ENCODE data around the gene ENOX1. TPM values are rescaled to one million over a fixed set of nuclear protein-coding genes. Genes with fewer than 3 reads are reported as not detected.

ENOX1 gene
- total RNA-seq, 2 donors from 2014 or later = 0.78 to 4.3 TPM

DNA sequence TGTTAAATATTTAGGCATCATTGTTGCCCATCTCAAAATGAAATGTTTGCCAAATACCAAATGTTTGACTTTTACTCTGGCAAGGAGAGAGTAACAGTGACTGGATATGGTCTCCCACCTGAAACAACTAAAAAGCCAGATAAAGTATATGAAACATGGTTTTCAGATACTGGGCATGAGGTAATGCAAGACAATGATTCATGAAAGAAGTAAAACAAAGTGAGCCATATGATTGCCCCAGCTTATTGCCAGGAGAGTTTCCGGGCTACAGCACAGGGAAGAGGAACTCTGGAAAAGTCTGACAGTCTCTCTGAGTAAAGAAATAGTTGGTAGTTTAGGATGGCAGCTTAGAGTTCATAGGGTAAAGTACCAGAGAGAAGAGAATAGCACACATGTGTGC lies 408.8 kb downstream of the ENOX1 start:
- peak overlapping the region; percentile 28 to 47 (median 39) for H3K27ac ChIP-seq
- WGBS, 2 donors = 14 to 15% methylated on average over 1 of the region's 1 CpG
- H3K36me3 ChIP-seq (replicated peaks in 1 of 2; ENCODE audit: insufficient read depth in 1 of 2, low read depth in 2 of 2) = no peaks in the 10 kb centered on the region
- intact Hi-C loops (cut with DNase I) = no loop called here
- H3K27me3 ChIP-seq = no peaks in the 10 kb centered on the region
- peak; percentile 88 for ATAC-seq
- peak in 3 of 4 donors; percentile 27 to 59 (median 48) for DNase-seq
- TF ChIP-seq, protein P1, sequence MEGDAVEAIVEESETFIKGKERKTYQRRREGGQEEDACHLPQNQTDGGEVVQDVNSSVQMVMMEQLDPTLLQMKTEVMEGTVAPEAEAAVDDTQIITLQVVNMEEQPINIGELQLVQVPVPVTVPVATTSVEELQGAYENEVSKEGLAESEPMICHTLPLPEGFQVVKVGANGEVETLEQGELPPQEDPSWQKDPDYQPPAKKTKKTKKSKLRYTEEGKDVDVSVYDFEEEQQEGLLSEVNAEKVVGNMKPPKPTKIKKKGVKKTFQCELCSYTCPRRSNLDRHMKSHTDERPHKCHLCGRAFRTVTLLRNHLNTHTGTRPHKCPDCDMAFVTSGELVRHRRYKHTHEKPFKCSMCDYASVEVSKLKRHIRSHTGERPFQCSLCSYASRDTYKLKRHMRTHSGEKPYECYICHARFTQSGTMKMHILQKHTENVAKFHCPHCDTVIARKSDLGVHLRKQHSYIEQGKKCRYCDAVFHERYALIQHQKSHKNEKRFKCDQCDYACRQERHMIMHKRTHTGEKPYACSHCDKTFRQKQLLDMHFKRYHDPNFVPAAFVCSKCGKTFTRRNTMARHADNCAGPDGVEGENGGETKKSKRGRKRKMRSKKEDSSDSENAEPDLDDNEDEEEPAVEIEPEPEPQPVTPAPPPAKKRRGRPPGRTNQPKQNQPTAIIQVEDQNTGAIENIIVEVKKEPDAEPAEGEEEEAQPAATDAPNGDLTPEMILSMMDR (IDR thresholded peaks at IDR 0.05) = no peak
- no peak for TF ChIP-seq POLR2A (IDR thresholded peaks at IDR 0.05)
- no peak overlapping the region for H3K4me3 ChIP-seq
- peaks cover 16% of the 10 kb centered on the region for H3K4me1 ChIP-seq
- no peaks in the 10 kb centered on the region for H3K9me3 ChIP-seq

DNA sequence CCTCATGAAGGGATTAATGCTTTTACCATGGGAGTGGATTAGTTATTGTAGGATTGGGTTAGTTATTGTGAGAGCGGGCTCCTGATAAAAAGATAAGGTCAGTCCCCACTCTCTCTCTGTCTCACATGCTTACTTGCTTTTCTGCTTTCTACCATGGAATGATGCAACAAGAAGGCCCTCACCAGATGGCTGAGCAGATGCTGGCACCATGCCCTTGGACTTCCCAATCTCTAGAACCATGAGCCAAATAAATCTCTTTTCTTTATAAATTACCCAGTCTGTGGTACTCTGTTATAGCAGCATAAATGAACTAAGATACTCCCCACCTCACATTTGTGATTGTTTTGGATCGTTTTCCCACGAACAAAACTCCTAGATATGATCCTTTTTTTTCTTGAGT lies 409.6 kb downstream of the ENOX1 start:
- Histone ChIP-seq H3K27me3 (no peaks in the 10 kb centered on the region), H3K36me3 (replicated peaks in 1 of 2; ENCODE audit: insufficient read depth in 1 of 2, low read depth in 2 of 2) (no peaks in the 10 kb centered on the region), H3K27ac (peak overlapping the region in 2 of 4 donors; percentile 9 to 35), H3K4me1 (peaks cover 16% of the 10 kb centered on the region), H3K9me3 (no peaks in the 10 kb centered on the region), H3K4me3 (no peak overlapping the region)
- intact Hi-C loops (cut with DNase I) = no loop called here
- DNase-seq = peak; percentile 22 to 43 (median 34)
- TF ChIP-seq, protein P1 (IDR thresholded peaks at IDR 0.05) = no peak
- no peak for TF ChIP-seq POLR2A (IDR thresholded peaks at IDR 0.05)
- WGBS, 2 donors = 42 to 44% methylated on average over 3 of the region's 3 CpGs
- peak; percentile 13 for ATAC-seq

DNA sequence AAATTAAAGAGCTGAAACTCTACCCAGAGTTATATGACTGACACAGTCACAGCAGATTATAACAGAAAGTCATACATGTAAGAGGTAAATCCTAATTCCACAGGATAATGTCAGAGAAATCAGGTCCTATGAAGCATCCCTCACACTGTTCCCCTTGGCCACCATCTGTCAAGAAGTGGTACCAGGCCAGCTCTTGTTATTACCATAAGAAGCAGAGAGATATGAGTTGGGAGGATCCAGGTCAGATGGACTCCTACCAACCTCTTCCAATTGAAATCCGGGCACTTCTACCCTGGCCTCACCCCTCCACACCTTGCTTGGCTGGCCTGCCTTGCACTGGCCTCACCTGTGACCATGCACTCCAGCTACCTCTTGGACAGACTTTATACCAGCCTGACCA lies 410.2 kb downstream of the ENOX1 start:
- no peaks in the 10 kb centered on the region for H3K36me3 ChIP-seq (replicated peaks in 1 of 2; ENCODE audit: insufficient read depth in 1 of 2, low read depth in 2 of 2)
- no peak for DNase-seq
- H3K4me3 ChIP-seq = no peak overlapping the region
- WGBS, 2 donors = 79 to 95% methylated on average over 1 of the region's 1 CpG
- no peak overlapping the region for H3K27ac ChIP-seq
- intact Hi-C loops (cut with DNase I) = no loop called here
- H3K9me3 ChIP-seq = no peaks in the 10 kb centered on the region
- H3K27me3 ChIP-seq = no peaks in the 10 kb centered on the region
- peaks cover 16% of the 10 kb centered on the region for H3K4me1 ChIP-seq
- TF ChIP-seq, protein P1 (IDR thresholded peaks at IDR 0.05) = no peak
- TF ChIP-seq POLR2A (IDR thresholded peaks at IDR 0.05) = no peak
- ATAC-seq = no peak

DNA sequence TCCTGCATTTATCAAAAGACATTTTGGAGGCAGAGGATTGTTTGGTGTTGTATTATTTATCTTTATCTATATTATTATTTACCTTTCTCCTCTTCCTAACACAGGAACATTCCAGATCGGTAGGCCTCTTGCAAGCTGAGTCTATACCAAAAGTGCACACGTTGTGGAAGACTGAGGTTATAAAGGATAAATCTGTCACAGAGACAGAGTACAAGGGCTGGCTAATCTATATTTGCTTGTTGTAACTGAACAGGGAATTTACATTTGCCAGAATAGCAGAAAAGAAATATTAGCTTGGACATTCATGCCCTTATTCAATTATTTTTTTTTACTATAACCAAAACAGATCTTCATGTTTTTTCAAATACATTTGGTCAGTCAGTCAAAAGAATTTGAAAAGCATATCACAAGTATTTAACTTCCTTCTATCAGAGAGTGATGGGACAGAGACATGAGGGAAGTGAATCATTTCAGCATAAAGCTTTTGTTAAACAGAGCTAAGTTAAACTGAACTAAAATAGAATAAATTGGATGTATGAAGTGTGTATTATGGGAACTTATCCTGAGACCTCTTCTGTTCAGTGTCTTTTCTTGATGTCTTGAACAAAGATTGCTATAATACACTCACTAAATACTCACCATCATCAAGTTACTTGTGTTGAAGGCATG lies 410.8 kb downstream of the ENOX1 start:
- H3K36me3 ChIP-seq (replicated peaks in 1 of 2; ENCODE audit: insufficient read depth in 1 of 2, low read depth in 2 of 2) = no peaks in the 10 kb centered on the region
- WGBS, 2 donors = 53 to 63% methylated on average over 2 of the region's 2 CpGs
- no peak for DNase-seq
- intact Hi-C loops (cut with DNase I) = no loop called here
- TF ChIP-seq POLR2A (IDR thresholded peaks at IDR 0.05) = no peak
- TF ChIP-seq, protein P1 (IDR thresholded peaks at IDR 0.05) = no peak
- H3K4me3 ChIP-seq = no peak overlapping the region
- peaks cover 16% of the 10 kb centered on the region for H3K4me1 ChIP-seq
- H3K9me3 ChIP-seq = no peaks in the 10 kb centered on the region
- H3K27ac ChIP-seq = no peak overlapping the region
- H3K27me3 ChIP-seq = no peaks in the 10 kb centered on the region
- ATAC-seq = no peak

DNA sequence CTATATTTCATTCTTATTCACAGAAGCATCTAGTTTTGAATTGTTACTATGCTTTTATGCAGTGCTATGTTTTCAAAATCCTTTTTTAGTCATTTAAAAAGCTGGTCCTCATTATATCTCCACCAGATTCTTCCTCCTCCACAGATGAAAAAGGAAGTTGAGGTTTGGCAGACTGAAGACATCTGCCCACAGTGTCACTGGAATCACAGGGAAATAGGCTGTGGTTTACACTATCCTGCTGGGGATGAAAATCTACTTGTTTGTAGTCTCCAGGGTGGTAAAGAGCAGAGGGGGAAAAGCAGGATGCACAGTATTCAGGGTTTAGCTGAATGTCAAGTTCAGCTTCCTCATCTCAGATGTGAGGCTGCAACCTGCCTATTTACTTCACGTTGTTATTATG lies 412.2 kb downstream of the ENOX1 start:
- H3K4me1 ChIP-seq = peaks cover 16% of the 10 kb centered on the region
- TF ChIP-seq POLR2A (IDR thresholded peaks at IDR 0.05) = no peak
- TF ChIP-seq, protein P1 (IDR thresholded peaks at IDR 0.05) = no peak
- ATAC-seq (no peak), DNase-seq (peak in 1 of 4 donors; percentile 22)
- no peaks in the 10 kb centered on the region for H3K36me3 ChIP-seq (replicated peaks in 1 of 2; ENCODE audit: insufficient read depth in 1 of 2, low read depth in 2 of 2)
- intact Hi-C loops (cut with DNase I) = no loop called here
- H3K27me3 ChIP-seq = no peaks in the 10 kb centered on the region
- no peak overlapping the region for H3K4me3 ChIP-seq
- no peak overlapping the region for H3K27ac ChIP-seq
- WGBS, 2 donors = 57 to 65% methylated on average over 1 of the region's 1 CpG
- H3K9me3 ChIP-seq = no peaks in the 10 kb centered on the region
